ENCODE data around the gene SQOR.
A peak's percentile ranks its signal among the peaks of the same experiment; 100 is the strongest.

The SQOR gene

GRCh38 chr15:45705510-45706473 is 71.0 kb downstream of the SQOR start:
- peak; percentile 73 for DNase-seq (ENCODE audit: low spot score)

DNA sequence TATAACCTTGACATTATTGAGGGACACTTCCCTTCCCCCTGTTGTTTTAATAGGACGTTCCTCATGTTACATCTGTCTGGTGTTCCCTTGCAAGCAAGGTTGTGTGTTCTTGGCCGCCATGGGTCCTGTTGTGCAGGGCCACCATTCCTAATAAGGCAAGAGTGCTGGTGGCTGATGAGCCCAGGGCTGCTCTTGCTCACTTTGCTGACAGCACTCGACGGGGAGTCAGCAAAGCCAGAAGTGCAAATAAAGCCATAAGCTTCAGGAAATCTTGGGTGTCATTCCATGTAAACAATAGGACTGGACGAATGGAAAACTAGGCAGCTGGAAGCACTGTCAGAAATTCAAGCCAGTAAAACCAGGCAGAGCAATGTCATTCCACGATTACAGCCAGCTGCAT is 75.8 kb downstream of the SQOR start:
- no peak for DNase-seq (ENCODE audit: low spot score)

- peak; percentile 24 for DNase-seq (ENCODE audit: low spot score)
Observed at GRCh38 chr15:45714590-45715488, 80.0 kb downstream of the SQOR start.

GRCh38 chr15:45715528-45715927 is 80.7 kb downstream of the SQOR start:
- DNase-seq (ENCODE audit: low spot score), result no peak

DNA sequence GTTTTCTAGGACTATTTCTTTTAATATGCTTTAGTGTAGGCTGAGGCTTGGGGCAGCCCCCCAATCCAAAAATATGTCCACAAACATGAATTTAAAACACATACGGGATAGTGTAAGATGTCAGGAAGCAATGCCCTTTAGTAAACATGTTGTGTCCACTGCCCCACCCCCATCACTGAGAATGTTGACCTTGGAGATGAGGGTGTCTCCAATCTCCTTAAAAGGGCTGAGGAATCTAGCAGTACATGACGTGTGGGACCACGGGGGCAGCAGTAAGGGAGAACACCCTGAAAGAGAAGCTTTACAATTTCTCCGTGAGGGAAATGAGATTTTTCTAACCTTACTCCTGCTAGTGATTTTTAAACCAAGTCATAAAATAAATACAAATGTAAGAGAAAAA is 84.7 kb downstream of the SQOR start:
- no peak for DNase-seq (ENCODE audit: low spot score)

DNA sequence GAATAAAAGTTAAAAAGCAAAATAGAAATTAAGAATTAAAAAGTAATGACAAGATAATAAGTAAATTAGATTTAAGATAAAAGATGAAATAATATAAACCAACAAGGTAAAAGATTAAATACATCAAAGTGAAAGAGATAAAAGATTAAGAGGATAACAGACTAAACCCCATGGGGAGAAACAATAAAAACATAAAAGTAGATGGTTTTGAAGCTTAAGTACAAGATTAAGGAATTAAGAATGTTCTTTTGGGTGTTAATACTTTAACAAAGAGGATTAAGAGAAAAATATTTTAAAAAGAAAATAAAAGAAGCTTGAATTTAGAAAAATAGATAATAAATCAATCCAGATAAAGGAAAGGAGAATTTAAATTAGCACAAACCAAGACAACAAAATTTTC is 85.4 kb downstream of the SQOR start:
- DNase-seq (ENCODE audit: low spot score), result no peak

DNA sequence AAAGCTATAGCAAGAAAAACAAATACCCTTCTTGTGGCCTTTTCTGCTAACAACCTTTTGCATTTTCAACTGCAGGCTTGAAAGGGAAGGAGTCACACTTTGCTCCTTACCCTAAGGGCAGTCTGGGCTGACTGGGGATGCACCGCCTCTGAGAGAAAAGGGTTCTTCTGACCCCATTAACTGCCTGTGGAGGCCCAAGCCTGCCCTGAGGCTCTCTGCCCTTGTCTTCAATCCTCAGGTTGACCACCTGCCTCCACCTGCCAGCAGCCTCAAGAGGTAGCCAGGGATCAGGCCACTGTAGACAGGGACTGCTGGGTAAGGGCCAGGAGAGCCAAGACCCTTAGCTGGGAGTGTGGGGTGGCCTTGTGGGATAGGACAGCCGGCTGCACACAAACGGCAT is 93.8 kb downstream of the SQOR start:
- DNase-seq (ENCODE audit: low spot score), result no peak

- DNase-seq (ENCODE audit: low spot score), result no peak
Observed at GRCh38 chr15:45729141-45729540, 94.3 kb downstream of the SQOR start.

DNA sequence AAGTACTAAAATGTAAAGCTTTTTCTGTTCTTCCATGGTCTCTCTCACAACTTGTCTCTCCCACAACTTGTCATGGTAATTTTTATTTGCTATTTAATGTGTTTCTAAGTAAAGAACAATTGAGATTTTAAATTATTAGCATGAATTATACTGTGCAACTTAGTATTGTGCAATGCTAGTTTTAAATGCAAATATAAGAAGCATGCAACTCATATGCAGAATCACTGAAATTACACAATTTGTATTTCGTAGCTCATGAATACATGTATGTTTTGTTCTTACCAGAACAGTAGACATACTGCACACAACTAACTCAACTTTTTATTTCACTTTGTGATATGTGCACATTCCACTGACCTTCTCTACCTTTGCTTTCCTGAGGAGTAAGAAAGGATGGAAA is 96.5 kb downstream of the SQOR start:
- no peak for DNase-seq (ENCODE audit: low spot score)

DNA sequence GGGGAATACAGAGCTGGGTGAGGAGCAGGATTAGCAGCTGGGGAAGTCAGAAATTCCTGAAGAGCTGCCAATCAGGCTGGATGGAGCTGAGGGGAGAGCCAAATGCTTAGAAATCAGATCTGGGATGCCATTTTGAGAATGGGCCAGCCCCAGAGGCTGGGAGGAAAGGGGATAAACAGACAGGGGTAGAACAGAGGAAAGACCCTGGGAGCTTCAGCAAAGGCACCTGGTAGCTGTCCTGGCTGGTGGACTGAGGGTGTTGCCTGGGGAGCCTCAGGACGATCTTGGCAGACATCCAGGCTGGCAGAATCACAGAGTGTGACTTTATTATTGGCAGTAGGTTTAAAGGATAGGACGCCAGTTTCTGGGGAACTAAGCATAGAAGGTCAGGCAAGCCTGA is 97.8 kb downstream of the SQOR start:
- no peak for DNase-seq (ENCODE audit: low spot score)

DNA sequence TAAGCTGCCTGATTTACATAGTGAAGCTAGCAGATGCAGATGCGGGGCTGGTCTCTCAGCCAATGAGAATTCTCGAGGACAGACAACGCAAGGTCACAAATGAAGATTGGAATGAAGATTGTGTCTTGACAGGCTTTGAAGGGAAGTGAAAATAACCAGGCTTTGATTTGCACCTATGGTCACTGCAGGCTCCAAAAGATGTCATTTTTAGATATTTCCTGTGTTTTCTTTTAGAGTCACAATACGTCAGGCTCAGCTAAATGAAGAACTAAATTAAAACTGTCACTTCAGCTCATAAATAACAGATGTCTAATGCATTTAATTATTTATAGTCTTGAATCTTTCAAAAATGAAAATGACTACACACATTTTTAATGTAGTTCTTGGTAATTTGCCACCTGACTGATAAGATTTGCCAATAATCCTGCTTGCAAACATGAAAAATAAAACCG is 99.5 kb downstream of the SQOR start:
- no peak for DNase-seq (ENCODE audit: low spot score)
